Measurements from ENCODE around the gene NR6A1.

- TF ChIP-seq POLR2A (IDR thresholded peaks at IDR 0.05; ENCODE audit: low read length) (no peak), GATA1 (IDR thresholded peaks at IDR 0.05; ENCODE audit: low read depth, low read length) (no peak)
Measured at GRCh38 chr9:124501771-124502320, 269.3 kb downstream of the NR6A1 start.
